Measurements from ENCODE around the gene LRRC73.
"Not testable (repeated sequence)": the region's sequence is repeated elsewhere in the genome, so short reads cannot be mapped to it uniquely, and the experiment has no call there.

LRRC73 gene

DNA sequence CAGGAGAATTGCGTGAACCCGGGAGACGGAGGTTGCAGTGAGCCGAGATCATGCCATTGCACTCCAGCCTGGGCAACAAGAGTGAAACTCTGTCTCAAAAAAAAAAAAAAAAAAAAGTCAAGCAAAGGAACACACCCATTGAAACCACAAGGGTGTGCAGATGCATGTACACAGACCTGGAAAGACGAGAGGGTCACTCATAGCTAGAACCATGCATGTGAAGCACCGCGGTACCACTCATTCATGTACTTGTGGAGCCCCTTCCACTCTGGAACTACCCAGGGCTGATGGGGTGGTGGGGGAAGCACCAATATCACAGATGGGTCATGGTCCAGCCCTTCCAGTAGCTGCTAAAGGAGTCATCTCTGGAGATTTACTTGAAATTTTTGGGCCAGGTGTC lies 40.2 kb downstream of the LRRC73 start:
- Mint-ChIP-seq H3K4me1 (peaks cover 2% of the 10 kb centered on the region), H3K9me3 (no peaks in the 10 kb centered on the region), H3K27ac (no peak overlapping the region), H3K36me3 (ENCODE audit: low read depth) (no peaks in the 10 kb centered on the region), H3K4me3 (no peak overlapping the region), H3K27me3 (peaks cover 17% of the 10 kb centered on the region)
- ATAC-seq: no peak
- DNase-seq: no peak

DNA sequence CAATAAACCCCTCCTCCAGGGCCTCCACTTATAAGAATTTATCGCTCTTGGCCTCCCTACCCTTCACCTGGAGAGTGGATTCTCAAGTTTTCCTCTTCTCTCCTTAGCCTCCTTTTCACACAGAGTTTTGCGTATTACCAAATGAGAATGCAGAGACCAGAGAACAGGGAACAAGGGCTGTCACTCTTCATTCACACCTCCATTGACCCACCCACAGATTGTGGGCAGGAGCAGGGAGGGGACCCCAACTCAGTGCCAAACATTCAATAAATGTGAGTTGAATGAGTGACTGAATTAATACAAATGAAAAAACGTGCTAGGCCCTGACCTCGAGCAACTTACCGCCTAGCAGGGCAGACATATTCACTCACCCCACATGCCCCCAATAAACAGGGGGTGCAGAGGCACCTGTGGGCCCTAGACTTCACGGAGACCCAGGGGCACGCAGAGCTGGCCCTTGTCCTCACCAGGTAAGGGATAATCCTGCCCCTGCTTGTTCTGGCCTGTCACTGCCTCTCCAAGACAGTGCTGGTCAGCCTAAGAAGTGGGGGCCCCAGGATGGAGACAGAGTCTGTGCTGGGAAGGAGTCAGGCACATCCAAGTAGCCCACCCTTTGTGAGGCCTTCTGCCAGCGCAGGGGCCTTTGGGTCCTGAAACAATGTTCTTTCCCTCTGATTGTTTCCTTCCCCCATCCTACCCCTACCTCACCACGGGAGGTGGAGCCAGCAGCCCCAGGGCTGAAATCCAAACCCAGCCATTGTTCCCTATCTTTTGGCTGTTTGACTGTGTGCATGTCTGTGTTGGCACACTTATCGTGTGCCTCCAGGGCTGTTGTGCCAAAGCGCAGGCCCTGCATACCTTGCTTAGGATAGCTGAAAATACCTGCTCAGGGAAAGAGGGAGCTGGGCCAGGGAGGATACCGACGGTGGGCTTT lies 41.1 kb downstream of the LRRC73 start:
- peaks cover 17% of the 10 kb centered on the region for H3K27me3 Mint-ChIP-seq
- no peak overlapping the region for H3K4me3 Mint-ChIP-seq
- ATAC-seq: no peak
- H3K4me1 Mint-ChIP-seq: peaks cover 2% of the 10 kb centered on the region
- H3K9me3 Mint-ChIP-seq: no peaks in the 10 kb centered on the region
- no peak for DNase-seq
- no peaks in the 10 kb centered on the region for H3K36me3 Mint-ChIP-seq (ENCODE audit: low read depth)
- H3K27ac Mint-ChIP-seq: no peak overlapping the region

DNA sequence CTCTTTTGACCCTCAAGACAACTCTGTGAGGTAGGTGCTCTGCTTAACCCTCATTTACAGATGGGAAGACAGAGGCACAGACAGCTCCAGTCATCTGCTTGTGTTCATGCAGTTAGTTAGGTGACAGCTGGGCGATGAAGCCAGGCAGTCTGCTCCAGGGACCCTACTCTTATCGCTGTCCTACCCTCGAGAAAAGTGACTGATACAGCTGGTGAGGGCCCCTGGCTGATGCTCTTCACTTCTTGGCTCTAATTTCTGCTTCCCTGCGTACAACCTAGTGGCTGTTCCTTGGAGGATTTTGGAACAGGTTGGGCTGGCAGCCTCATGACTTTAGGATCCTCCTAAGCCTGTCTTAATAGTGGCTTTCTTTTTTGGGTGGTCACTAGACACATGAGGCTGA lies 41.9 kb downstream of the LRRC73 start:
- no peak for ATAC-seq
- no peak for DNase-seq
- no peak overlapping the region for H3K27ac Mint-ChIP-seq
- no peaks in the 10 kb centered on the region for H3K9me3 Mint-ChIP-seq
- H3K36me3 Mint-ChIP-seq (ENCODE audit: low read depth): no peaks in the 10 kb centered on the region
- H3K27me3 Mint-ChIP-seq: peaks cover 17% of the 10 kb centered on the region
- peaks cover 2% of the 10 kb centered on the region for H3K4me1 Mint-ChIP-seq
- H3K4me3 Mint-ChIP-seq: no peak overlapping the region

DNA sequence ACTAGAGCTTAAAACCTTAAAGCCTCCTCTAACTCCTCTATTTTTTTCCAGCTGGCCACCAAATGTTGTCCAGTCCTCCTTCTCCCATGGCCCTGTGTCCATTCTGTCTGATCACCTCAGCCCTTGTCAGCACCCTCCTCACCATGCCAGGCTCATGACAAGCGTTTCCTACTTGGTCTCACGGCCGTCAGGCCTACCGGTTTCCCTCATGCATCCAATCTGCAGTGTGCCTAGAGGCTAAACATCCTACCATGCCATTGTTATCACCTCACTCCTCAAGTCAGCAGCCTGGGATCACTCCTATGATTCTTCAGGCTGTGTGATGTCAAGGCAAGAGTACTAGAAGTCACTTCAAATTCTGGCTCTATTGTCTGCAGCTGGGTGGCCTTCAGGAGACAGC lies 42.4 kb downstream of the LRRC73 start:
- Mint-ChIP-seq H3K27ac (no peak overlapping the region), H3K36me3 (ENCODE audit: low read depth) (no peaks in the 10 kb centered on the region), H3K4me1 (peaks cover 2% of the 10 kb centered on the region), H3K9me3 (no peaks in the 10 kb centered on the region), H3K27me3 (peaks cover 15% of the 10 kb centered on the region), H3K4me3 (no peak overlapping the region)
- ATAC-seq (no peak), DNase-seq (no peak)

DNA sequence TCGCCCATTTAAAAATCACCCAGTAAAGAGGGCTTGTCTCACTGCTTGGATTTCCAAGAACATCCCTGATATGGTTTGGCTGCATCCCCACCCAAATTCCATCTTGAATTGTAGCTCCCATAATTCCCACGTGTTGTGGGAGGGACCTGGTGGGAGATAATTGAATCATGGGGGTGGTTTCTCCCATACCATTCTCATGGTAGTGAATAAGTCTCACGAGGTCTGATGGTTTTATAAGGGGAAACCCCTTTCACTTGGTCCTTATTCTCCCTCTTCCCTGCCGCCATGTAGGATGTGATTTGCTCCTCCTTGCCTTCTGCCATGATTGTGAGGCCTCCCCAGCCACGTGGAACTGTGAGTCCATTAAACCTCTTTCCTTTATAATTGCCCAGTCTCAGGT lies 42.9 kb downstream of the LRRC73 start:
- H3K9me3 Mint-ChIP-seq, ATAC-seq: not testable (repeated sequence)
- peaks cover 20% of the 10 kb centered on the region for H3K27me3 Mint-ChIP-seq

DNA sequence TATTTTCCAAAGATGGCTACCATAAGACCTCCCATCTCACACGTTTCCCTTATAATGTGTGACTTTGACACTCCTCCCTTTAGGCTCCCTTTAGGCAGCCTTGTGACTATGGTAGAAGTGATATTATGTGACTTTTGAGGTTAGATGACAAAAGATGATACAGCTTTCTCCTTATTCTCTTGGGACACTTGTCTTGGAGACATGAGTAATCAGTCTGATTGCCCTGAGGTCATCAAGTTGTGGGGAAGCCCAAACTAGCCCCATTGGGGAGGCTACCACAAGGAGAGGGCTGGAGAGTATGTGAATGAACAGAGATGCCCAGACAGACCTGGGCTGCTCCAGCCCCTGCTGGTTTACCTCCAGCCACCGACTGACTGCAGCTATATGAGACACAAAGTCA lies 44.2 kb downstream of the LRRC73 start:
- Mint-ChIP-seq H3K9me3 (no peaks in the 10 kb centered on the region), H3K36me3 (ENCODE audit: low read depth) (no peaks in the 10 kb centered on the region), H3K4me1 (peaks cover 2% of the 10 kb centered on the region), H3K27me3 (peaks cover 27% of the 10 kb centered on the region), H3K27ac (no peak overlapping the region), H3K4me3 (no peak overlapping the region)
- DNase-seq (no peak), ATAC-seq (peak; percentile 69)

More for the DNA sequence above, 42.9 kb downstream of the LRRC73 start:
- not testable (repeated sequence) for H3K27ac Mint-ChIP-seq; H3K4me1 Mint-ChIP-seq; H3K36me3 Mint-ChIP-seq (ENCODE audit: low read depth); H3K4me3 Mint-ChIP-seq; DNase-seq

DNA sequence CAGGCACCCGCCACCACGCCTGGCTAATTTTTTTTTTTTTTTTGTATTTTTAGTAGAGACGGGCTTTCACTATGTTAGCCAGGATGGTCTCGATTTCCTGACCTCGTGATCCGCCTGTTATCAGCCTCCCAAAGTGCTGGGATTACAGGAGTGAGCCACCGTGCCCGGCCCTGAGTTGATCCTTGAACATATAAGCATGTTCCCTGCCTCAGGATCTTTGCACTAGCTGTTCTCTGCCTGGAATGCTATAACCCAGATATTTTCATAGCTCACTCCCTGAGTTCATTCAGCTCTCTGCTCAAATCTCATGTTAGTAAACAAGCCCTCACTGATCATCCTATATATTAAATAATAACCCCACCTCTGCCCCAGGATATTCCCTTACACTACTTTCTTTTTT lies 45.8 kb downstream of the LRRC73 start:
- Mint-ChIP-seq H3K27me3 (peaks cover 27% of the 10 kb centered on the region), H3K36me3 (ENCODE audit: low read depth) (no peaks in the 10 kb centered on the region), H3K4me1 (peaks cover 2% of the 10 kb centered on the region), H3K27ac (no peak overlapping the region), H3K9me3 (no peaks in the 10 kb centered on the region), H3K4me3 (no peak overlapping the region)
- DNase-seq (no peak), ATAC-seq (no peak)

DNA sequence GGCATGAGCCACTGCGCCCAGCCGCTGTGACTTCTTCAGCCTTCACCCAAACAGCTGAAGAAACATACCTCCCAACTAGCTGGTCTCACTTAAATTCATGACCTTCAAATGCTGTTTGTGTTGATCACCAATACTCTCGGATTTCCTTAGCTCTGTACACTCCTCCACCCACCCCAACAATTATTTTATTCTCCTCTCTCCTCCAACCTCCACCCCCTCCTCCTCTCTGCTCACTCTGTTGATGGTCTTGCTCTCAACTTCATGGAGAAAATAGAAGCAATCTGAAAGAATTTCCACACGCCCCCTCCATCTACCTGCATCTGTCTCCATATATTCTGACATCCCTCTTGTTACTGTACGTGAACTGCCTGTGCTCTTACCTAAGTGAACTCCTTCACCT lies 48.2 kb downstream of the LRRC73 start:
- peaks cover 2% of the 10 kb centered on the region for H3K4me1 Mint-ChIP-seq
- H3K36me3 Mint-ChIP-seq (ENCODE audit: low read depth): no peaks in the 10 kb centered on the region
- DNase-seq (no peak), ATAC-seq (no peak)
- no peak overlapping the region for H3K27ac Mint-ChIP-seq
- H3K27me3 Mint-ChIP-seq: peaks cover 19% of the 10 kb centered on the region
- no peaks in the 10 kb centered on the region for H3K9me3 Mint-ChIP-seq
- H3K4me3 Mint-ChIP-seq: no peak overlapping the region

DNA sequence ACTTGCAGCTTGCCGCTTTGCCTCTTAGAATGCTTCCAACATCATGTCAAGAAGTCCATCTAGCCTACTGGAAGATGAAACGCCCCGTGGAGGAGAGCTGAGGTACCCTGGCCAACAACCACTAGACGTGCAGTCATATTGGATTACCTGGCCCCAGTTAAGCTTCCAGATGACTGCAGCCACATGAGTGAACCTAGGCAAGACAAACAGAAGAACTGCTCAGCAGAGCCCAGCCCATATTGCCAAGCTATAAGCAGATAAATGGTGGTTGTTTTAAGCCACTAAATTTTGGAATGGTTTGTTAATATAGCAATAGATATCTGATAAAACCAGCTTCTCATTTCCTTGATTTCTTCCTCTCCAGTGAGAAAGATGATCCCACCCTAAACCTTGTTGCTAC lies 50.1 kb downstream of the LRRC73 start:
- H3K27ac Mint-ChIP-seq: no peak overlapping the region
- peaks cover 12% of the 10 kb centered on the region for H3K4me1 Mint-ChIP-seq
- peaks cover 27% of the 10 kb centered on the region for H3K27me3 Mint-ChIP-seq
- no peaks in the 10 kb centered on the region for H3K9me3 Mint-ChIP-seq
- H3K4me3 Mint-ChIP-seq: no peak overlapping the region
- no peaks in the 10 kb centered on the region for H3K36me3 Mint-ChIP-seq (ENCODE audit: low read depth)
- ATAC-seq (no peak), DNase-seq (no peak)

DNA sequence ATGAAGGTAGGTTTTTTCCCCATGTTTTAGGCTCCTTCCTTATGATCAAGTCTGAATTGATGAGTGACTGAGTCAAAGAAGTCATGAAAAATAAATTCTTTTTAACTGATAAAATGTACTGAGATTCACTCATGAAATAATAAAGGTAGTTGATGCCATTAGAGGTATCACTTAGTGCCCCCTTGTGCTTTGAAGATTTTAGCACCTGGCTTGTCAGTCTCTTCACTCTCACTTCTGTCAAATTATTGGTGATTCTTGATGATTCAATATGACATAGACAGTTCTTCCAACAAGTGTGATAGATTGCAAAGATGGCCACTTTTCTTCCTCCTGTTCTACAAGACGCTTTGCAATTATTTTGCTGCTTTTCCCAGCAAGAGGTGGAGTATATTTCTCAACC lies 50.6 kb downstream of the LRRC73 start:
- DNase-seq (no peak), ATAC-seq (no peak)
- no peak overlapping the region for H3K4me3 Mint-ChIP-seq
- no peaks in the 10 kb centered on the region for H3K36me3 Mint-ChIP-seq (ENCODE audit: low read depth)
- peaks cover 27% of the 10 kb centered on the region for H3K27me3 Mint-ChIP-seq
- no peak overlapping the region for H3K27ac Mint-ChIP-seq
- peaks cover 12% of the 10 kb centered on the region for H3K4me1 Mint-ChIP-seq
- H3K9me3 Mint-ChIP-seq: no peaks in the 10 kb centered on the region

DNA sequence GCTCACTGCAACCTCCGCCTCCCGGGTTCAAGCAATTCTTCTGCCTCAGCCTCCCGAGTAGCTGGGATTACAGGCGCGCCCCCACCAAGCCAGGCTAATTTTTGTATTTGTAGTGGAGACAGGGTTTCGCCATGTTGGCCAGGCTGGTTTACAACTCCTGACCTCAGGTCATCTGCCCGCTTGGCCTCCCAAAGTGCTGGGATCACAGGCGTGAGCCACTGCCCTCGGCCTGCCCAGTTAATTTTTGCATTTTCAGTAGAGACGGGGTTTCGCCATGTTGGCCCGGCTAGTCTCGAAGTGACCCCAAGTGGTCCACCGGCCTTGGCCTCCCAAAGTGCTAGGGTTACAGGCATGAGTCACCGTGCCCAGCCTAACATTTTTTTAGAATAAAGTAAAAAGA lies 52.0 kb downstream of the LRRC73 start:
- H3K36me3 Mint-ChIP-seq (ENCODE audit: low read depth); ATAC-seq; H3K27ac Mint-ChIP-seq; DNase-seq; H3K4me3 Mint-ChIP-seq; H3K9me3 Mint-ChIP-seq: not testable (repeated sequence)
- peaks cover 27% of the 10 kb centered on the region for H3K27me3 Mint-ChIP-seq
- peaks cover 14% of the 10 kb centered on the region for H3K4me1 Mint-ChIP-seq

DNA sequence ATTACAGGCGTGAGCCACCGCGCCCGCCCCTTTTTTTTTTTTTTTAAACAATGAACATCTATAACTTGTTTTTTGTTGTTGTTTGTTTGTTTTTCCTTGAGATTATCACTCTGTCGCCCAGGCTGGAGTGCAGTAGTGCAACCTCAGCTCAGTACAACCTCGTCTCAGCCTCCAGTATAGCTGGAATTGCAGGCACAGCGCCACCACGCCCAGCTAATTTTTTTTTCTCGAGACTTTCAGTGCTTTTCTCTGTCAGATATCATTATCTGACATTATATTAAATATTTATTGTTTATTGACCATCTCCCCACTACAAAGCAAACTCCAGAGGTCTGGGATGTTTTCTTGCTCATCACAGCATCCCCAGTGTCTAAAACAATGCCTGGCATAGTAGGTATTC lies 52.5 kb downstream of the LRRC73 start:
- H3K9me3 Mint-ChIP-seq: no peaks in the 10 kb centered on the region
- H3K4me3 Mint-ChIP-seq: no peak overlapping the region
- no peak for ATAC-seq
- no peak for DNase-seq
- peaks cover 3% of the 10 kb centered on the region for H3K36me3 Mint-ChIP-seq (ENCODE audit: low read depth)
- peaks cover 26% of the 10 kb centered on the region for H3K27me3 Mint-ChIP-seq
- no peak overlapping the region for H3K27ac Mint-ChIP-seq
- H3K4me1 Mint-ChIP-seq: peaks cover 14% of the 10 kb centered on the region

All from activated naive CD8-positive, alpha-beta T cell treated with anti-CD3 and anti-CD28 coated beads, Interleukin-2, amount 50 U/mL, for 24 hours (primary cell).